GM12878 (cell line): ENCODE results near the gene ASIC5. TPM values are rescaled to one million over a fixed set of nuclear protein-coding genes. Genes with fewer than 3 reads are reported as not detected.

Experiments
- ATAC-seq: fragments of 200-7000 bp; cut with Tn5 transposase; 3 replicates; pipeline ENCODE4 v1.9.1; 2020; ENCODE audit warnings: mild to moderate bottlenecking, moderate library complexity
- BruUV-seq: library from RNA; stranded (reverse); fragments of 400-500 nt; replicated peaks from 2 replicates; lab custom pipeline; 2021; lab: Mats Ljungman, UMichigan
- CTCF ChIA-PET: fragments of 300-600 bp; sonication (Branson Sonifier 250); formaldehyde crosslinking; extraction: SDS; loops from one replicate; lab custom pipeline; 2021; ENCODE audit warnings: inconsistent platforms; lab: Yijun Ruan, JAX
- POLR2A ChIA-PET: fragments of 350-600 bp; formaldehyde crosslinking; extraction: SDS; loops from one replicate; lab custom pipeline; 2021; ENCODE audit warnings: inconsistent platforms; lab: Charles Lee
- RAD21 ChIA-PET: fragments of 300-600 bp; sonication (Branson Sonifier 250); formaldehyde crosslinking; loops from one replicate; lab custom pipeline; 2023; ENCODE audit warnings: antibody characterized with exemption; ENCODE audit not compliant: unreplicated experiment; lab: Charles Lee
- SMC1A ChIA-PET: fragments of 300-600 bp; sonication (Branson Sonifier 250); formaldehyde crosslinking; loops from one replicate; lab custom pipeline; 2023; ENCODE audit not compliant: unreplicated experiment, uncharacterized antibody; lab: Charles Lee
- DNase-seq: peaks from one replicate; pipeline ENCODE4 v3.0.0-alpha.2; 2011; ENCODE audit warnings: low read depth, low spot score
- FAIRE-seq: peaks from 3 replicates; lab custom pipeline; 2011; peaks lifted over from hg19 to GRCh38; lab: Jason Lieb, UNC
- H2AFZ ChIP-seq: 2 replicates; pipeline ENCODE4 v1.6.0; 2011; ENCODE audit warnings: low read depth, low read length, control low read depth; ENCODE audit not compliant: control insufficient read depth
- H3K27ac ChIP-seq: 2 replicates; pipeline ENCODE4 v1.5.1; 2011; ENCODE audit warnings: control low read depth; ENCODE audit not compliant: control insufficient read depth, insufficient read depth
- H3K27me3 ChIP-seq, 2 experiments: replicated peaks in 1 of 2; 2 replicates each; pipeline versions ENCODE4 v1.6.0 to v1.6.1; 2011; ENCODE audit warnings: low read length in 1 of 2; ENCODE audit not compliant: control insufficient read depth in 2 of 2, insufficient read depth in 2 of 2
- H3K36me3 ChIP-seq, 2 experiments: 2 replicates each; pipeline ENCODE4 v1.5.1; 2011; ENCODE audit warnings: low read length in 1 of 2; ENCODE audit not compliant: control insufficient read depth in 2 of 2, insufficient read depth in 2 of 2
- H3K4me1 ChIP-seq: 2 replicates; pipeline ENCODE4 v1.6.1; 2011; ENCODE audit warnings: mild to moderate bottlenecking, low read length, moderate library complexity, mixed read lengths; ENCODE audit not compliant: control insufficient read depth, insufficient read depth
- H3K4me2 ChIP-seq: 2 replicates; pipeline ENCODE4 v1.6.0; 2011; ENCODE audit warnings: control low read depth; ENCODE audit not compliant: control insufficient read depth, insufficient read depth
- H3K4me3 ChIP-seq: fragments of 200-600 bp; sonication (generic); 2 replicates; pipeline ENCODE4 v1.5.1; 2016
- H3K79me2 ChIP-seq: 2 replicates; pipeline ENCODE4 v1.6.0; 2011; ENCODE audit warnings: low read length; ENCODE audit not compliant: control insufficient read depth, insufficient read depth
- H3K9ac ChIP-seq: 2 replicates; pipeline ENCODE4 v1.8.0; 2011; ENCODE audit warnings: low read length, control low read depth, mixed read lengths; ENCODE audit not compliant: control insufficient read depth, insufficient read depth
- H3K9me3 ChIP-seq: replicated peaks from 3 replicates; pipeline ENCODE4 v1.5.1; 2011; ENCODE audit warnings: mild to moderate bottlenecking, low read length; ENCODE audit not compliant: control insufficient read depth, insufficient read depth
- H4K20me1 ChIP-seq: 2 replicates; pipeline ENCODE4 v1.6.0; 2011; ENCODE audit not compliant: control insufficient read depth, insufficient read depth
- BACH1 ChIP-seq: fragments of 450-650 bp; IDR thresholded peaks from 2 replicates; pipeline ENCODE4 v1.6.1; 2017; ENCODE audit warnings: mild to moderate bottlenecking, borderline replicate concordance
- CBX5 ChIP-seq: sonication (generic); IDR thresholded peaks from 2 replicates; pipeline ENCODE4 v1.6.1; 2016; ENCODE audit warnings: low read depth, moderate library complexity, mild to moderate bottlenecking, inconsistent platforms
- EZH2 ChIP-seq: IDR thresholded peaks from 2 replicates; pipeline ENCODE4 v1.6.1; 2012; ENCODE audit warnings: low read depth, mild to moderate bottlenecking, control low read depth, inconsistent platforms, low read length, borderline replicate concordance; ENCODE audit not compliant: control insufficient read depth
- IKZF2 ChIP-seq, 2 experiments: fragments of 450-650 bp; IDR thresholded peaks; 2 replicates each; pipeline ENCODE4 v1.6.1; 2017; ENCODE audit warnings: mild to moderate bottlenecking in 2 of 2, moderate library complexity in 2 of 2
- MTA2 ChIP-seq: fragments of 450-650 bp; IDR thresholded peaks from 2 replicates; pipeline ENCODE4 v1.6.1; 2016; ENCODE audit warnings: low read depth, mild to moderate bottlenecking, moderate library complexity
- NR2F1 ChIP-seq: fragments of 450-650 bp; conservative IDR thresholded peaks from 2 replicates; pipeline ENCODE4 v1.6.1; 2017; ENCODE audit warnings: mild to moderate bottlenecking
- SIN3A ChIP-seq: IDR thresholded peaks from 2 replicates; pipeline ENCODE4 v1.6.1; 2012; ENCODE audit warnings: low read depth, low read length, improper control_type of control experiment
- WGBS: methylation state at CpG from one replicate; pipeline ENCODE4 v1.1.6; 2016; ENCODE audit warnings: low lambda C conversion rate; ENCODE audit not compliant: insufficient replicate concordance, insufficient coverage; ENCODE audit errors: missing lambda C conversion rate; 5-methylcytosine and 5-hydroxymethylcytosine counted together
- in situ Hi-C: fragments of 300-500 bp; cut with MboI; formaldehyde crosslinking; loops from 9 replicates; pipeline ENCODE4 v1.14.3; 2018; ENCODE audit warnings: mixed read lengths
- intact Hi-C: fragments of 100-400 bp; cut with micrococcal nuclease; formaldehyde crosslinking; loops from one replicate; pipeline ENCODE4 v1.14.2; 2022; ENCODE audit not compliant: unreplicated experiment
- polyA plus RNA-seq, 11 experiments: library from polyadenylated mRNA; depleted of rRNA in 4 of 11; unstranded in 6 of 11; stranded (reverse) in 5 of 11; fragments of >200 nt; fragmentation: Nextera tagmentation in 4 of 11; fragmentation: Illumina TruSeq in 1 of 11; extraction: Ambion mirVana in 4 of 11; extraction: Trizol in 1 of 11; gene quantifications; 1 replicate in 1 of 11; 2 replicates in 10 of 11; pipeline versions ENCODE4 v1.2.1 to v1.2.3, GENCODE V29; 2011 to 2016; ENCODE audit warnings: inconsistent platforms in 2 of 11, missing spikeins in 2 of 11, low read depth in 1 of 11
- total RNA-seq, 4 experiments: library from RNA; depleted of rRNA in 3 of 4; stranded (reverse); fragments of >200 nt in 3 of 4; fragmentation: Illumina TruSeq in 1 of 4; extraction: Trizol in 1 of 4; gene quantifications; 2 replicates each; pipeline versions ENCODE4 v1.2.1 to v1.2.3, GENCODE V29; 2013 to 2021
- TF ChIP-seq, protein P1 (sequence below): fragments of 450-650 bp; IDR thresholded peaks from 2 replicates; pipeline ENCODE4 v1.6.1; 2017; ENCODE audit warnings: antibody characterized with exemption, mild to moderate bottlenecking, moderate library complexity

Gene ASIC5
- total and polyA plus RNA-seq, 10 of the 15 experiments (the other 5 are each of a cell fraction or from before 2014, with no cell fraction given), result not detected

DNA sequence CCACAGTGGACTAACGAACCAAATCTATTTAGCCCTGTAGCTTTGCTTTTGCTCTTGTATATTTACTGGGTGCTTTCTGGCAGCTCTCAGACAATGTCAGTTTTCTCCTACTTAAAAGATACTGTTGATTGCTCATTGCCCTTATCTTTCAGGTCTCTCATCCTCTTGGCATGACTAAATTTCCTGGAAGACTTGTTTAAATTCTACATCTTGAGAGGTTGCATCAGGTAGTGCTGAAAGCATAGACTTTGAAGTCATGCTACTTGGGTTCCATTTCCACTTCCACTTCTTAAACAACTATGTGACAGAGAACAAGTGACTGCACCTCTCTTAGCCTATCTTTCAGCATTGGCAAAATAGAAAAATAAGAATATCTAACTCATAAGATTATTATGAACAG is 45.8 kb upstream of the ASIC5 start:
- H3K4me2 ChIP-seq, result no peak overlapping the region
- H3K4me1 ChIP-seq, result peaks cover 3% of the 10 kb centered on the region; the same call in 1 of the 2 replicates
- CTCF ChIA-PET, result interaction anchor here (2.0 kb wide), 1 partner anchor 30 kb away, joined by 5 read pairs; no protein-coding TSS in a partner anchor
- no peaks in the 10 kb centered on the region for H3K79me2 ChIP-seq
- H3K27ac ChIP-seq, result no peak overlapping the region
- in situ Hi-C loops (no loop called here), intact Hi-C loops (no loop called here)
- WGBS, result 0% methylated on average over 1 of the region's 1 CpG
- H3K9ac ChIP-seq, result no peak overlapping the region
- no peak for ATAC-seq
- H2AFZ ChIP-seq, result no peak overlapping the region
- no peaks in the 10 kb centered on the region for H3K9me3 ChIP-seq
- no peak overlapping the region for H3K4me3 ChIP-seq
- no peaks in the 10 kb centered on the region for H4K20me1 ChIP-seq
- H3K27me3 ChIP-seq, result no peaks in the 10 kb centered on the region
- TF ChIP-seq NR2F1 (no peak), CBX5 (no peak), MTA2 (no peak), IKZF2 (IDR thresholded peaks at IDR 0.05) (no peak), BACH1 (no peak), EZH2 (no peak), SIN3A (no peak)
- TF ChIP-seq, protein P1, sequence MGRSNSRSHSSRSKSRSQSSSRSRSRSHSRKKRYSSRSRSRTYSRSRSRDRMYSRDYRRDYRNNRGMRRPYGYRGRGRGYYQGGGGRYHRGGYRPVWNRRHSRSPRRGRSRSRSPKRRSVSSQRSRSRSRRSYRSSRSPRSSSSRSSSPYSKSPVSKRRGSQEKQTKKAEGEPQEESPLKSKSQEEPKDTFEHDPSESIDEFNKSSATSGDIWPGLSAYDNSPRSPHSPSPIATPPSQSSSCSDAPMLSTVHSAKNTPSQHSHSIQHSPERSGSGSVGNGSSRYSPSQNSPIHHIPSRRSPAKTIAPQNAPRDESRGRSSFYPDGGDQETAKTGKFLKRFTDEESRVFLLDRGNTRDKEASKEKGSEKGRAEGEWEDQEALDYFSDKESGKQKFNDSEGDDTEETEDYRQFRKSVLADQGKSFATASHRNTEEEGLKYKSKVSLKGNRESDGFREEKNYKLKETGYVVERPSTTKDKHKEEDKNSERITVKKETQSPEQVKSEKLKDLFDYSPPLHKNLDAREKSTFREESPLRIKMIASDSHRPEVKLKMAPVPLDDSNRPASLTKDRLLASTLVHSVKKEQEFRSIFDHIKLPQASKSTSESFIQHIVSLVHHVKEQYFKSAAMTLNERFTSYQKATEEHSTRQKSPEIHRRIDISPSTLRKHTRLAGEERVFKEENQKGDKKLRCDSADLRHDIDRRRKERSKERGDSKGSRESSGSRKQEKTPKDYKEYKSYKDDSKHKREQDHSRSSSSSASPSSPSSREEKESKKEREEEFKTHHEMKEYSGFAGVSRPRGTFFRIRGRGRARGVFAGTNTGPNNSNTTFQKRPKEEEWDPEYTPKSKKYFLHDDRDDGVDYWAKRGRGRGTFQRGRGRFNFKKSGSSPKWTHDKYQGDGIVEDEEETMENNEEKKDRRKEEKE, result no peak
- no peak for DNase-seq
- no peaks in the 10 kb centered on the region for H3K36me3 ChIP-seq
- POLR2A ChIA-PET, result no interaction called here
- no TSS peak for BruUV-seq
- RAD21 ChIA-PET, result interaction anchor here (0.7 kb wide), 1 partner anchor 37 kb away, joined by 3 read pairs; no protein-coding TSS in a partner anchor
- FAIRE-seq, result no peak
- SMC1A ChIA-PET, result interaction anchor here (1.4 kb wide), 1 partner anchor 9 kb away, joined by 3 read pairs; the partner anchor contains the start of gene TDO2
